WI38 (cell line): ENCODE data around the gene KCNJ10.
"Not testable (repeated sequence)": the region's sequence is repeated elsewhere in the genome, so short reads cannot be mapped to it uniquely, and the experiment has no call there.

Experiments used
- H3K4me3 ChIP-seq: 2 replicates; pipeline ENCODE4 v1.5.1; 2011; ENCODE audit warnings: low read depth, mild to moderate bottlenecking, control low read depth, low read length
- CTCF ChIP-seq: IDR thresholded peaks from 2 replicates; pipeline ENCODE4 v1.5.1; 2012; ENCODE audit warnings: low read depth, mild to moderate bottlenecking, control low read depth, low read length

Gene KCNJ10

DNA sequence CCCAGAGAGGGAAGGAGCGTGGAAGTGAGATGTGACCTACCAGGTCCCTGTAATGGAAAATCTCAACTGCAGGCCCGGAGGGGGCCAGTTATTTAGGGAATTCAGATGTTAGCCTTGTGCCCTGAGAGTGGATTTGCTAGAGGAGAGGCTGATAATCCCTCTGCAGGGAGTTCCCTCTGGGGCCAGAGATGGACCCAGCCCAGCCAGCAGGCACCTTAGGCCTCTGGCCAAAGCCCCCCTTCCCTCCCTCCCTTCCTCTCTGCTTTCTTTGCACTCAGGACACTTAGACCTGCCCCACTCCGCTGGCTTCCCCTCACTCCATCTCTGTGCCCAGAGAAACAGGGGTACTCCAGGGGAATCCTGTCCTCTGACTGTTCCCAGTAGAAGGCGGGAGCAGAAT is 44.1 kb upstream of the KCNJ10 start:
- H3K4me3 ChIP-seq = no peak overlapping the region
- no peak for TF ChIP-seq CTCF

DNA sequence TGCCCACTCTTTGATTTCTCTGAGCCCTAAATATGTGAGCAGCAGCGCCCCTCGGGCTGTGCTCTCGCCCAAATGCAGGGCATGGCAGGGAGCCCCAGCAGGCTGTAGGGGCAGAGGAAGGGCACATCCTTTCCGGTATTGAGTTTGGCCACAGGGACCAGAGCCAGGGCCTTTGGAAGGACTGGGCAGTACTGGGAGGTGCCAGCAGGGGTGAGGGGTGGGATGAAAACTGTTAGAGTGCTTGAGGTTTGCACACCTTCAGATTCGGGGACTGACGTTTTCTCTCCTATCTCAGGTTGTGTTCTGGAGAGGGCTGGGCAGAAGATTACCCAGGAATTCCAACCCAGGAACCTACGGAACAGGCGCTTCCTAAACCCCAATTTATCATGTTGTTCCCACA is 43.4 kb upstream of the KCNJ10 start:
- TF ChIP-seq CTCF = no peak

GRCh38 chr1:160112357-160112756 is 42.4 kb upstream of the KCNJ10 start:
- H3K4me3 ChIP-seq = no peak overlapping the region

More for the DNA sequence above, 43.4 kb upstream of the KCNJ10 start:
- H3K4me3 ChIP-seq = no peak overlapping the region

GRCh38 chr1:160111462-160111861 is 41.5 kb upstream of the KCNJ10 start:
- H3K4me3 ChIP-seq = not testable (repeated sequence)

More at GRCh38 chr1:160112357-160112756, 42.4 kb upstream of the KCNJ10 start:
- no peak for TF ChIP-seq CTCF

GRCh38 chr1:160109686-160110085 is 39.7 kb upstream of the KCNJ10 start:
- no peak overlapping the region for H3K4me3 ChIP-seq
- no peak for TF ChIP-seq CTCF

DNA sequence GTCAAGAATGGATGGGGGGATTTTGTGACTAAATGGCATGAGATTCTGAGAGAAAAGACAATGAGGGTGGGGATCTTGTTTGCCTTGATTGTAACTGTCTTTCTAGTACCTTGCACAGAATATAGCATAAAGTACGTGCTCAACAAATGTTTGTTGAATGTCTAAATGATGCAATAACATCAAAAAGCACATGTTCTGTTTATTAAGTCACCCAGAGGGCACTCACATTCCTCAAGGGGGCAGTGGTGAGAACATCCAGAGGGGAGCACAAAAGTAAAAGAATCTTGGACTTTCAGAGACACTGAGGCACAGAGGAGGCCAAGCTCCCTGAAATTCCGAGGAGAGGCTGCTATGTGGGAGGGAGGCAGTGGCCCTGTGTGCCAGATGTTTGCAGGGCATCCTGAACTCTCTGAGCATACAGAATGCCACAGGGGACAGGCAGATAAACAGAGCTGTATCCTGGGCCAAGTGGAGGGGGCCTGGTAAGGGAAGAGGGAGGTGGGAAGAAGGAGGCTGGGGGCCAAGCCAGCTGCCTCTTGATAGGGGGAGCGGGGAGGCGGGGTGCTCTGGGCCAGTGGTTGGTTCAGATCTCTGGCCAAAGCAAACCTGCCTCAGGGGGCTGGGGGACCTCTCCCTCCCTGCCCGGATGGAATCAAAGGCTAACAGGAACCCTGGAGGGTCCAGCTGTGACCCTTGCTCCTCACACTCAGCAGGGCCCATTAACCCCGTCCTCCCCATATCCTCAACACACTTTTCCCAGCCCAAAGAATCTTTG is 39.1 kb upstream of the KCNJ10 start:
- peak; percentile 45; the same call in 1 of the 2 replicates for TF ChIP-seq CTCF
- no peak overlapping the region for H3K4me3 ChIP-seq

DNA sequence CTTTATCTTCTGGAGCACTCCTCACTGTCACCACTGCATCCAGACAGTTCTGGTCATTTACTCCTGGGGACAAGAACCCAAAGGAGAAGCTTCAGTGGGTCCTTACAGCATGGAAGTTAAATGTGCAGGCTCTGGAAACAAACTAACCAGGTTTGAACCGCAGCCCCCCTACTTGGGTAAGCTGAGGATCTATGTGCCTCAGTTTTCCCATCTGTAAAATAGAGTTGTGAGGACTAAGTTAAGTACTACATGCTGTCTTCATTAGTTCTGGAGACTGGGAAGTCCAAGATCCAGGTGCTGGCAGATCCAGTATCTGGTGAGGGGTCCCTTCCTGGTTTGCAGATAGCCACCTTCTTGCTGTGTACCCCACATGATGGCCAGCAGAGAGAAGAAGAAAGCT is 37.6 kb upstream of the KCNJ10 start:
- TF ChIP-seq CTCF = no peak
- H3K4me3 ChIP-seq = no peak overlapping the region

DNA sequence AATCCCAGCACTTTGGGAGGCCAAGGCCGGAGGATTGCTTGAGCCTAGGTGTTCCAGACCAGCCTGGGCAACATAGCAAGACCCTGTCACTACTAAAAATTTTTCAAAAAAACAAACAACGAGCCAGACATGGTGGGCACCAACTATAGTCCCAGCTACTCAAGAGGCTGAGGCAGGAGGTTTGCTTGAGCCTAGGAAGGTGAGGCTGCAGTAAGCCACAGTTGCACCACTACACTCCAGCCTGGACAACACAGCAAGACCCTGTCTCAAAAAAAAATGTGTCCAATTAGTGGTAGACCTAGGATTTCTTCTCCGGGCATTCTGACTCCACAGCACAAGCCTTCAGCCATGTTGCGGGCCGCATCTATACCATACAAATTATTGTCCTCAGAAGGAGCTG is 35.2 kb upstream of the KCNJ10 start:
- H3K4me3 ChIP-seq = no peak overlapping the region
- TF ChIP-seq CTCF = no peak
